Smooth muscle cell (in vitro differentiated cells): Measurements from ENCODE around the gene USF3. TPM values are rescaled to one million over a fixed set of nuclear protein-coding genes. Genes with fewer than 3 reads are reported as not detected.

Experiments
- DNase-seq: peaks from one replicate; lab custom pipeline; 2025; ENCODE audit not compliant: unreplicated experiment; lab: John Stamatoyannopoulos, UW
- H2AFZ ChIP-seq: fragments of 200-600 bp; sonication (generic); 2 replicates; pipeline ENCODE4 v1.6.0; 2016; ENCODE audit warnings: antibody characterized with exemption, low read depth, mild to moderate bottlenecking
- H3F3A ChIP-seq: fragments of 200-600 bp; sonication (generic); 2 replicates; pipeline ENCODE4 v1.6.0; 2017; ENCODE audit warnings: antibody characterized with exemption, low read depth
- H3K27ac ChIP-seq: fragments of 200-600 bp; sonication (generic); 2 replicates; pipeline ENCODE4 v1.5.1; 2016; ENCODE audit warnings: low read depth, mild to moderate bottlenecking
- H3K27me3 ChIP-seq: fragments of 200-600 bp; sonication (generic); 2 replicates; pipeline ENCODE4 v1.6.1; 2016; ENCODE audit warnings: low read depth, mild to moderate bottlenecking
- H3K36me3 ChIP-seq: fragments of 200-600 bp; sonication (generic); 2 replicates; pipeline ENCODE4 v1.5.1; 2016; ENCODE audit warnings: low read depth
- H3K4me1 ChIP-seq: fragments of 200-600 bp; sonication (generic); 2 replicates; pipeline ENCODE4 v1.5.1; 2016; ENCODE audit warnings: low read depth
- H3K4me2 ChIP-seq: fragments of 200-600 bp; sonication (generic); 2 replicates; pipeline ENCODE4 v1.6.0; 2016; ENCODE audit warnings: mild to moderate bottlenecking
- H3K4me3 ChIP-seq: fragments of 200-600 bp; sonication (generic); 2 replicates; pipeline ENCODE4 v1.5.1; 2016; ENCODE audit warnings: mild to moderate bottlenecking
- H3K79me2 ChIP-seq: fragments of 200-600 bp; sonication (generic); 2 replicates; pipeline ENCODE4 v1.6.0; 2016; ENCODE audit warnings: low read depth, mild to moderate bottlenecking
- H3K9ac ChIP-seq: fragments of 200-600 bp; sonication (generic); 2 replicates; pipeline ENCODE4 v1.6.0; 2016; ENCODE audit warnings: low read depth
- H3K9me3 ChIP-seq: fragments of 200-600 bp; sonication (generic); replicated peaks from 2 replicates; pipeline ENCODE4 v1.5.1; 2016; ENCODE audit warnings: low read depth
- H4K20me1 ChIP-seq: fragments of 200-600 bp; sonication (generic); 2 replicates; pipeline ENCODE4 v1.6.0; 2016; ENCODE audit warnings: low read depth
- CTCF ChIP-seq: fragments of 200-600 bp; sonication (generic); IDR thresholded peaks from 2 replicates; pipeline ENCODE4 v1.5.1; 2017; ENCODE audit warnings: borderline replicate concordance, mild to moderate bottlenecking, antibody characterized with exemption; ENCODE audit not compliant: insufficient read depth, poor library complexity, severe bottlenecking
- WGBS: methylation state at CpG from one replicate; pipeline ENCODE4 v1.1.7; 2016; ENCODE audit warnings: low lambda C conversion rate; 5-methylcytosine and 5-hydroxymethylcytosine counted together
- polyA plus RNA-seq: library from polyadenylated mRNA; unstranded; fragments of >200 nt; fragmentation: Nextera tagmentation; extraction: Ambion mirVana; gene quantifications from 2 replicates; pipeline ENCODE4 v1.2.1, GENCODE V29; 2016
- total RNA-seq: library from RNA; depleted of rRNA; stranded (reverse); fragments of >200 nt; gene quantifications from 2 replicates; pipeline ENCODE4 v1.2.3, GENCODE V29; 2014

Gene USF3
- total and polyA plus RNA-seq, 2 experiments from 2014 or later: 2.9 to 12.3 TPM

GRCh38 chr3:113631573-113631972 is 64.9 kb downstream of the USF3 start:
- no peak for TF ChIP-seq CTCF
- H3K27ac ChIP-seq: no peak overlapping the region
- WGBS: 88% methylated on average over 6 of the region's 6 CpGs
- no peaks in the 10 kb centered on the region for H3K79me2 ChIP-seq
- no peak for DNase-seq
- no peak overlapping the region for H3K4me3 ChIP-seq
- H3K27me3 ChIP-seq: no peaks in the 10 kb centered on the region
- no peaks in the 10 kb centered on the region for H3K36me3 ChIP-seq
- no peaks in the 10 kb centered on the region for H3F3A ChIP-seq
- no peak overlapping the region for H3K4me2 ChIP-seq
- no peak overlapping the region for H2AFZ ChIP-seq
- H3K9me3 ChIP-seq: no peaks in the 10 kb centered on the region
- no peak overlapping the region for H3K9ac ChIP-seq
- no peaks in the 10 kb centered on the region for H3K4me1 ChIP-seq
- no peaks in the 10 kb centered on the region for H4K20me1 ChIP-seq

- no peak for DNase-seq
- TF ChIP-seq CTCF: no peak
- Histone ChIP-seq H3K27ac (no peak overlapping the region), H3F3A (no peaks in the 10 kb centered on the region), H3K4me3 (no peak overlapping the region), H3K4me2 (no peak overlapping the region), H3K27me3 (peaks cover under 1% of the 10 kb centered on the region), H3K9ac (no peak overlapping the region), H4K20me1 (no peaks in the 10 kb centered on the region), H3K4me1 (no peaks in the 10 kb centered on the region), H3K36me3 (no peaks in the 10 kb centered on the region), H2AFZ (no peak overlapping the region), H3K9me3 (no peaks in the 10 kb centered on the region), H3K79me2 (no peaks in the 10 kb centered on the region)
- WGBS: 77% methylated on average over 3 of the region's 3 CpGs
Observed at GRCh38 chr3:113630956-113631542, 65.4 kb downstream of the USF3 start.

- H3K4me2 ChIP-seq: no peak overlapping the region
Observed at GRCh38 chr3:113629584-113630421, 66.6 kb downstream of the USF3 start.

More at GRCh38 chr3:113629584-113630421, 66.6 kb downstream of the USF3 start:
- H4K20me1 ChIP-seq: no peaks in the 10 kb centered on the region
- no peaks in the 10 kb centered on the region for H3K4me1 ChIP-seq
- no peak overlapping the region for H3K27ac ChIP-seq
- H3K9me3 ChIP-seq: no peaks in the 10 kb centered on the region
- no peak overlapping the region for H2AFZ ChIP-seq
- no peak overlapping the region for H3K4me3 ChIP-seq
- DNase-seq: no peak
- no peaks in the 10 kb centered on the region for H3F3A ChIP-seq
- peaks cover 8% of the 10 kb centered on the region for H3K27me3 ChIP-seq
- WGBS: 83% methylated on average over 16 of the region's 16 CpGs
- H3K79me2 ChIP-seq: no peaks in the 10 kb centered on the region
- H3K9ac ChIP-seq: no peak overlapping the region
- H3K36me3 ChIP-seq: no peaks in the 10 kb centered on the region
- TF ChIP-seq CTCF: no peak
